ENCODE measurements around the gene PCNT.

PCNT gene

DNA sequence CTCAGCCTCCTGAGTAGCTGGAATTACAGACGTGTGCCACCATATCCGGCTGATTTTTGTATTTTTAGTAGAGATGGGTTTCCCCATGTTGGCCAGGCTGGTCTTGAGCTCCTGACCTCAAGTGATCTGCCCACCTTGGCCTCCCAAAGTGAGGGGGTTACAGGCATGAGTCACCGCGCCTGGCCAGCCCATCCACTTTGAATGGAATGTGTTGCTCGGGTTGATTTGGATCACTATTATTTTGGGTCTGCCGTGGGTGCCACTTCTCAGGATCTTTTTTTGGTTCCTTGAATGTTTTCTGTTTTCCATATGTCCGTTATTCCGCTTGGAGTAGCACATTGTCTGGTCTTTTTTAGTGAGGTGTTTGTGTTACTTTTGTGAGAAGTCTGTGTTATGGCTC, 17.0 kb downstream of the PCNT start:
- no peak for DNase-seq (ENCODE audit: low read depth)

DNA sequence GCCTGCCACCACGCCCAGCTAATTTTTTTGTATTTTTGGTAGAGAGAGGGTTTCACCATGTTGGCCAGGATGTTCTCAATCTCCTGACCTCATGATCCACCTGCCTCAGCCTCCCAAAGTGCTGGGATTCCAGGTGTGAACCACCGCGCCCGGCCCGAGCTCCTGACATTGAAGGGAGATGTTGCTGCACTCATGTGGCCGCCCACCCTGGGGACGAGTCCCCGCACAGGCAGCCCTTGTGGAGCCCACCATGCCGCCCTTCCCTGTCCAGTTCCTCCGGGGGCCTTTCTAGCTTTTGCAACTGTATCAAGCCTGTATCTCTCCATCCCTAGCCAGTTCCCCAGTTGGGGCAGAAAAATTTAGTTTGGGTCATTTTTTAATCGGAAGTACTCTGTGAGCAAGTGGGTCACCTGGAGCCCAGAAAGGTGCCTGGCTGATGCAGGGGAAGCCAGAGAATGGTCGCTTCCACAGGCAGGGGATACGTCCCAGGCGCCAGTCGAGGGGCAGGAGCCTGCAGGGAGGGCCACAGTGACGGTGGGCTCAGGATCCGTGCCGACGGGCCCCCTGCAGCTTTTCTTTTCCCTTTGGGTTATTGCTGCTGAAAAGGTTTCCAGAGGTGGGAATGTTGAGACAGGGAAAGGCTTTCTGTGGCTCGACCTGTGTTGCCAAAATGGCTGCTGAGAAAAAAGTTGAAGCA, 20.4 kb downstream of the PCNT start:
- no peak for DNase-seq (ENCODE audit: low read depth)

DNA sequence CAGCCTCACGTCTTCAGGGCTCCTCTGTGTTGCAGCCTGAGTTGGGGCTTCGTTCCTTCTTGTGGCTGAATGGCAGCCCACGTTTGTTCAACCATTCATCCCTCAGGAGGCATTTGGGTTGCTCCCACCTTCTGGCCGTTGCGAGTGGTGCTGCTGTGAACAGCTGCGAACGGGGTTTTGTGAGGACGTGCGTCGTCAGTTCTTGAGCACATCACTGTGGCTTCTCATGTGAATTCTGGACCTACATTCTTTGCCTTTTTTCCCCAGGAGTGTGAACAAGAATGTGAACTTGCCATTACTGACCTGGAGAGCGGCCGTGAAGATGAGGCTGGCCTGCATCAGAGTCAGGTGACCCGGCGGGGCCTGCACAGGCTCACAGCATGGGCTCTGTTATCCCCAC, 21.9 kb downstream of the PCNT start:
- no peak for DNase-seq (ENCODE audit: low read depth)

DNA sequence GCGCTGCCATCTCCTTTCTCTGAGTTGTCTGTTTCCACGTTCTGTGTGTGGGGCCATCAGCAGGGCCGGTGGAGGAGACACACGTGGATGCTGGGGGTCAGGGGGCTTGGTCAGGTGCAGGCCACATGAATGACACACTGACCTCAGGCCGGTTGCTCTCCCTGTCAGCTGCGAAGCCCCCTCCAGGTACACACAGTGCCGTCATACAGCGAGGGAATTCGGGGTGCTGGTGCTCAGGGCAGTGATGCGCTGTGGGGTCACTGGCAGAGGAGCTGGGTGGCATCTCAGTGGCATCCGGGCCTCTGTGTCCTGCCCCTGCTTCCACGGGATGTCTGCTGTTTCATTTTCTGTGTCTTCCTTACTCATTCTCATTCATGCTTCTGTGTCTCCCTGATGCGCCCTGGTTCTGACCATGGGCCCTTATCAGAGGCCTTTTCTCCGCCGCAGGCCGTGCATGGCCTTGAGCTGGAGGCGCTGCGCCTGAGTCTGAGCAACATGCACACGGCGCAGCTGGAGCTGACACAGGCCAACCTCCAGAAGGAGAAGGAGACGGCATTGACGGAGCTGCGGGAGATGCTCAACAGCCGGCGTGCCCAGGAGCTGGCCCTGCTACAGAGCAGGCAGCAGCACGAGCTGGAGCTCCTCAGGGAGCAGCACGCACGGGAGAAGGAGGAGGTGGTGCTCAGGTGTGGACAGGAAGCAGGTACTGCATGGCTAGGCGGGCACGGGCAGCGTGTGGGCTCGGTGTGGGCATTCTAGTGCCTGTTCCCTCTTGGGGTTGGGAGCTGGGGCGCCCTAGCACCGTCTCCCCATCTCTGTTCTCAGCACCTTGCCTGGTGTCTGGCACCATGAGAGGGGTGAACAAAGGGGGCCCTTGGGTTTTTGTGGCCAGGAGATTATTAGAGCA, 22.6 kb downstream of the PCNT start:
- no peak for DNase-seq (ENCODE audit: low read depth)

DNA sequence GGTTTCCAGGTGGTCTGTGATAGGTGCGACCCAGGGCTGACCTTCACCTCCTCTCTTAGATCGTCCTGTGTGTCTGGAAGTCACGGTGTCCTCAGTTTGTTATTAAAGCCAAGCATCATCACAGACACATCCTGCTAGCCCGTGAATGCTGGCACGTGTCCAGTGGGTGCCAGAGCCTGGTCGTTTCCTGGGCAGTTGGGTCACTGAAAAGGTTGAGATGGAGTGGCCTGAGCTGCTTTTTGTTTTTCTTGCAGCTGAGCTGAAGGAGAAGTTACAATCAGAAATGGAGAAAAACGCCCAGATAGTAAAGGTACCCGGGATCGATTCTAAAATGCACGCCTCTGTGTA, 23.2 kb downstream of the PCNT start:
- DNase-seq (ENCODE audit: low read depth), result no peak

DNA sequence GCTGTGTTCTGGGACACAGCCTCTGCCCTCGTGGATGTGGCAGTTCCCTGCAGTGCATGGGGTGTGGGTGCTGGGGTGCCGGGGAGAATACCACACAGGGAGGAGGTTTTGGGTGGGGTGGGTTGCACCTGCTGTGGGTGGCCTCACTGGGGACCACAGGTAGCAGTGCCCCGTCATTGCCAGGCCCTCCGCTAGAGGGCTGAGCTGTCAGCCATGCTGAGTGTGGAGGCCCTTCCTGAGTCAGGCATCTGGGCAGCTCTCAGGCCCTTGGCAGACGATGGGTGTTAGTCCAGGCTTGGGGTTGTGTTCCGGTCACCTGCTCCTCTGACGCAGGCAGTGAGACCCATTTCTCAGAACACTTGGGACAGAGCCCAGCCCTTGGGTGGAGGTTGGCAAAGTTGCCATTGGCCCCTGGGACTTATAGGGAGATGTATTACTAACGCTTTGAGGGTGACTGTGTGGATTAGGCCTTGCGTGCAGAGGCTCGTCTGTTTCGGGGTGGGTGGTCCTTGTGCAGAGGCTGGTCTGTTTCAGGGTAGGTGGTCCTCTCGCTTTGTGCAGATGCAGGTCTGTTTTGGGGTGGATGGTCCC, 23.9 kb downstream of the PCNT start:
- DNase-seq (ENCODE audit: low read depth), result no peak

DNA sequence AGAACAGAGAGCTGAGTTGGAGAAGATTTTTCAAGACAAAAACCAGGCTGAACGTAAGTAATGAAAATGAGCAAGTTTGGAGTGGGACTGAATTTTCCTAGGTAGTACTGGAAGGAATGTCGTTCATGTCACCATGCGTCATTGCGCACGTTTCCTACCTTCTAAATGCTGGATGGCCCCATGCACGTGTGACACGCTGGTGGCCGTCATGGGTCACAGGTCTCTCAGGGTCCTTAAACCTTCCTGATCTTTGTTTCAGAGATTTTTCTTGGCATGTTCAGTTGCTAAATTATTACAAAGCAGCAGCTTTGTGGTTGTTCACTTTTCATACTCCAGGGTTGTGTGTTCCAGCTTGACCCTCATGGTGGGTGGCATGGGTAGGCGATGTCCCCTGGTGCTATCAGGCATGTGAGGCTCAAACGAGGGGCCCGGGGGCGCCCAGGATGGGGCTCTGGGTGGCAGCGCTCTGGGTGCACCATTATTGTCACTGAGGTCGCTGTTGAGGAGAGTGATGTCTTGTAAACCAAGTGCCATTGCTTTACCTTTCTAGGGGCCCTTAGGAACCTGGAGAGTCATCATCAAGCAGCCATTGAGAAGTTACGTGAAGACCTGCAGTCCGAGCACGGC, 25.3 kb downstream of the PCNT start:
- no peak for DNase-seq (ENCODE audit: low read depth)

DNA sequence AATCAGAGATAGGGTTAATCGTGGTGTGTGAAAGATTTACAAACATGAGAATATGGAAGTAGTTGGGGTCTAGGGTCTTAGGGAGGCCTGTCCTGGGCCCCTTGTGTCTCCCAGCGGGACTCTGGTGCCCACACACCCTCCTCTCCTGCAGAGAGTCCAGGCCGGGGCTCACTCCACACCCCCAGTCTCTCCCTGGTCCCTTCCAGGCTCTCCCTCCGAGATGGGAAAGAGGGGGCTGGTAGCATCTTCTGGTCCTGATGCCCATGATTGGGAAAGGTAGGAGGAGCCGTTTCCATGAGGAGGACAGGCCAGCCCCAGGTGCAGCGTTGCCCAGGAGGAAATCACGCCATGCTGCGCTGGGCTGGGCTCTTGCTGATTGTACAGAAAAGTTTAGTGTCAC, 26.6 kb downstream of the PCNT start:
- DNase-seq (ENCODE audit: low read depth), result no peak

DNA sequence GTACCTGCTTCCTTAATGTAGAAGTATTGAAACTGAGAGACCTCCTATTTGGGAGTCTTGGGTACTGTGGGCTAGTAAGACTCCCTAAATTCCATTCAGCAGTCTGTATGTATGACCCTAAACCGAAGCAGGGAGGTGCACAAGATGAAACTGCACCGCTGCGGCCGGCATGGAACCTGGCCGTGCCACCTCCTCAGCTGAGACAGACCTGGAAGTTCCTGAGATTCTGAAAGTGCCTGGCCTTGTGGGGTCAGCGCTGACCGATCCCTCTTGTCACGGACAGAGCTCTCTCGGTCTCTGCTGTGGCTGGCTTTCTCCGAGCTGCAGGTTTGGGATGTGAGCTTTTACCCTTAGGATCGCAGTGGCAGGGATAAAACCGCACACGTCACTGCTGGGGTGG, 27.0 kb downstream of the PCNT start:
- no peak for DNase-seq (ENCODE audit: low read depth)

DNA sequence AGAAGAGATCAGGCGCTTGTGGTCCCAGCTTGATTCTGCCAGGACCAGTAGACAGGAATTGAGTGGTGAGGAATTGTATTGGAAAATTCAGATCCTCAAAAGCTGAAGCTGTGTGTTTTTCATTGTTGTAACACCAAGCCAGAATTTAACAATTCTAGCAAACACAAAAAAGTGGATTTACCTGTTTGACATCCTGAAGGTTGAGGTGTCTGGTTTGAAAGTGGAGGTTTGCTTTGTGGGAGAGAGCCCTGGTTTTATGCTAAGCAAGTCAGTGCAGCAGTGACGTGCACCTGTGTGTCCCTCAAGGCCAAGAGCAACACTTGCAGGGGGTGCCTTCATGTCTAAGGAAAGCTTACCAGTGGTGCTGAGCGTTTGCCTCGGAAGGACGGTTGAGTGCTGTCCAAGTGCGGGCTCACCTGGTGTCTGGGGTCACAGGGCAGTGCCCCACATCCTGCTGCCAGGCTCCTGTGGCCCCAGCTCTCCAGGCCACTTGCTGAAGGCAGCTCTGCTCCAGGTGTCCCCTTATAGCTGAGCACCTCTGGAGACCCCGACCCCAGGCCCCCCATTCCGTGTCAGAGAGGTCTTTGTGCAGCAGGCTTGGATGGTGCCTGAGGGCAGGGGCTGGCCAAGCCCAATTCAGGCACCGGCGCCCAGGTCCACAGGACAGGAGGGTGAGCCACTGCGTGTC, 27.7 kb downstream of the PCNT start:
- no peak for DNase-seq (ENCODE audit: low read depth)

DNA sequence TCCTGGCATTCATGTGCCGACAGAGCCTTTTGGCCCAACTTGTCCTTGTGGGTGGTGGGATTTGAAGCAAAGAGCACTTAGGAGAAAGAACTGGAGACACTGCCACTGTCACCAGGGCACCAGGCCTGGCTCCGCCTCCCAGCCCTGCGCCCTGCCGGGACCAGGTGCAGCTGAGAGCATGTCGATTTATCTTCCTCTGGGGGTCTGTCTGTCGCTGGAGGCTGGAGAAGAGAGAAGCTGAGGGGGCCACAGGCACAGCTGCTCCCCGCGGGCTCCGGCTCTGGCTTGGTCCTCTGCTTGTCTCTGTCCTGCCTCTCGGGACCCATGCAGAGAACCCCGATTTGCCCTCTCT, 28.2 kb downstream of the PCNT start:
- no peak for DNase-seq (ENCODE audit: low read depth)

DNA sequence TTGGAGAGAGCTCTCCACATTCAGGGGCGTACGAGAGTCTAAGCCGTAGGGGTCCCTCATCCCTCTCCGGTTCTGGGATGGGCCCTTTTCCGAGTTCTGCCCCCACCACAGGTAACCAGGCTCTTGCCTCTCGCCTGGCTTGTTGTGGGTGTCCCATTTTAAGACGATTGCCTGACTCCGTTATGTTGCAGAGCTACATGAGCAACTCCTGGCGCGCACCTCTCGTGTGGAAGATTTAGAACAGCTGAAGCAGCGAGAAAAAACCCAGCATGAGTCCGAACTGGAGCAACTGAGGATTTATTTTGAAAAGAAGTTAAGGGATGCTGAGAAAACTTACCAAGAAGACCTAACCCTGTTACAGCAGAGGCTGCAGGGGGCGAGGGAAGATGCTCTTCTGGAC, 29.0 kb downstream of the PCNT start:
- DNase-seq (ENCODE audit: low read depth), result no peak

DNA sequence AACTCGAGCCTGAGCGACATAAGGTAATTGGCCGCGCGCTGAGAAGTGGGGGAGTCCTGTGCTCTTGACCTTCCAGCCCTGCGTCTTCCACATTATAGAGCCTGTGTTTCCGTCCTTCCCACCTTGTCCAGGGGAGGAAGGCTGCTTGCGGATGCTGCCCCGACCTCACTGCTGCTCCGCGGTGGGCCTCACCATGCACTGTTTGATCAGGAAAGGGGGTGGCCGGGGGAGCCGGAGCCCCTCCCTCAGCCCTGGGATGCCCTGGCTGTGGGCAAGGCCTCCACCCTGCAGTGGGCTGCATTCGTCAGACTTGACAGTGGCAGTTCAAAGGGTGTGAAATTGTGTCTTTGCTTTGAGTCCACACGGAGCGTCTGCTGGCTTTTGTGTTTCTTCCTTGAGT, 30.1 kb downstream of the PCNT start:
- no peak for DNase-seq (ENCODE audit: low read depth)

DNA sequence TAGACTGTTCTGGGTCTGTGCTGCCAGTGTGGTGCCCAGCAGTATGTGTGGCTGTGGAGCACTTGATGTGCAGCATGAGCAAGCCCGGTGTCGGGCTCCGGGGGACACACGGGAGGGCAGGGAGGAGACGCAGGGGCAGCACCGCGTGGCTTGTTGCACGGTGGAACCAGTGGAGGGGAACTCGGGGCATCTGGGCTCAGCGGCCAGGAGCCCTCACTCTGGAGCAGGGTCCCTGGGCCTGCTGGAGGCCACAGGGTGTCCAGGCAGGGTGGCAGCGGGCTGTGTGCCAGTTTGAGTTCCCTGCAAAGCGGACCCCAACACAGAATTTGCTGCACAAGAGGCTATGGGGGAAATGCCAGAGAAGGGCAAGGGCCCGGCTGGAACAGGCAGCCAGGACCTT, 30.6 kb downstream of the PCNT start:
- DNase-seq (ENCODE audit: low read depth), result no peak

DNA sequence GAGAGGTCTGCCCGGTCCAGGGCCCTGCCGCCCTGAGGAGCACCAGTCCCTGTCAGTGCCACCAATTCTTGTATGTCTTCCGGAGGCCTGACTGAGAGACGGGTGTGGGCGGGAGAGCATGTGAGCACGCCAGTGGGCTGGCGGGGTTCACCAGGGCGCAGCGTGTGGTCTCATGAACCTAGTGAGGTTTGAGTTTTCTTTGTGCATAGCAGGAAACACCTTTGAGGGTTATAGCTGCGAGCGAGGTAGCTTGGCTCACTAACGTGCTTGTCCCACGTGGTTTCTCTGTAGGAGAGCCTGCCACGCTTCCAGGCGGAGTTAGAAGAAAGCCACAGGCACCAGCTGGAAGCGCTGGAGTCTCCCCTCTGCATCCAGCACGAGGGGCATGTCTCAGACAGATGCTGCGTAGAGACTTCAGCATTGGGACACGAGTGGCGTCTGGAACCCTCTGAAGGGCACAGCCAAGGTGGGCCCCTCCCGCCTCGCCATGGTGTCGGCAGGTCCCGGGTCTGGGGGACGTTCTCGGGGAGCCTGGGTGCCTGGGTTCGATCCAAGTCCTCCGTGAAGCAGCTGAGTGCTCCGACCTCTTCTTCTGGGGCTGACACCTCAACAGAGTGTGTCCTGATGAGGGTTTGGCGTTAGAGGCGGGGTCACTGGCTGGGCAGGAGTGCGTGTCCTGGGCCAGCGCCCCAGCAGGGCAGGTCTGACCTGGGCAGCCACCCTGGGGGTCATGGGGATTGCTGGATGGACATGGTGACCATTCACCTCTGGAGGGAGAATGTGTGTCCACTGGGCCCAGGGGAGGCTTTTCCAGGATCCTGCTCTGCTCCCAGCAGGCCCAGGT, 31.4 kb downstream of the PCNT start:
- DNase-seq (ENCODE audit: low read depth), result no peak

DNA sequence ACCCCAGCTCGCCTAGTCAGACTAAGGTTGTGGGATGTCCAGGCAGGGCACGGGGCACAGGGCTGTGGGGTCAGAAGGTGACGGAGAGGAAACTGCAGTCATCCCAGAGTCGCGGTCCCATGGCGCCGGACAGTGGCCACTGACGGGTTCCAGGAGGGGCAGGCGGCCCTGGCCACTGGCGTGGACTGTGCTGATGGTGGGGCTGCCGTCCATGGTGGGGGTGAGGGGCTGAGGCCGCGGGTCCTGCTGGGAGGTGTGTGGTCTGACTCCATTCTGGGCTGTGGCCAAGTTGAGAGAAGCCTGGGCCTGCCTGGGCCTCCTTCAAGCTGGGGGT, 32.0 kb downstream of the PCNT start:
- no peak for DNase-seq (ENCODE audit: low read depth)

DNA sequence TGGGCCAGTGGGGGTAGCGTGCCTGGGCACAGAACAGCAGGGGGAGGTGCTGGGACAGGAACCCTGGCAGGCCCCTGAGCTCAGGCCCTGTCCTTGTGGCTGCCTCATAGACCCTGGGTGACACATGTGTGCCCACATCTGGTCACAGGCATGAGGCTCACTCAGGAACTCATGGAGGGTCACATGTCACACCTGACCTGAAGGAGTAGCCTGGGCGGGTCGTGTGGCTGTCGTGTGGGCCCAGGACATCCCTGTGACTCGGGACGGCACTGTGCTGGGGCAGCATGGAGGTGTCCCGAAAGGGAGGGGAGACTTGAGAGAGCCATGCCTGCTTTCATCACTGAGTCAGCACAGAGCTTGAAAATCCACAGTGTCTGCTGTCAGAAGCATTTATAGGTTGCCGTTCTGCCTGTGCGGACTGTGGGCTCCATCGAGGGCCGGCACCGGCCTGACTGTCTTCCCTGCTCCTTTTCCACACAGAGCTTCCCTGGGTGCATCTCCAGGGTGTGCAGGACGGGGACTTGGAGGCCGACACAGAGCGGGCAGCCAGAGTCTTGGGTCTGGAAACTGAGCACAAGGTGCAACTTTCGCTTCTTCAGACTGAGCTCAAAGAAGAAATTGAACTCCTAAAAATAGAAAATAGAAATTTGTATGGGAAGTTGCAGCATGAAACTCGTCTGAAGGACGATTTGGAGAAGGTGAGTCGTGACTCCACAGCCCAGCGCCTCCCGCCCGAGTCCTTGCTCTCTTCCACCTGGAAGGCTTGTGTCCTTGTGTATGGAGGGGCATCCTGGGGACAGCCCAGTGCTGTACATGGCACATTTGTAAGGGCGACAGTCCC, 32.8 kb downstream of the PCNT start:
- DNase-seq (ENCODE audit: low read depth), result no peak

DNA sequence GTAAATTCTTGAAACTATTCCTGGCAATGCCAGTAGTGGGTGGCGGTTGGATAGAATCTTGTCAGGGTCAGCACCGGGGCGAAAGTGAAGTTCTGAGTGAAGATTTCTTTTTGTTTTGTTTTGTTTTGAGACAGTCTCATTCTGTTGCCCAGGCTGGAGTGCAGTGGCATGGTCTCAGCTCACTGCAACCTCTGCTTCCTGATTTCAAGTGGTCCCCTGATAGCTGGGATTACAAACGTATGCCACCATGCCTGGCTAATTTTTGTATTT, 33.3 kb downstream of the PCNT start:
- no peak for DNase-seq (ENCODE audit: low read depth)

DNA sequence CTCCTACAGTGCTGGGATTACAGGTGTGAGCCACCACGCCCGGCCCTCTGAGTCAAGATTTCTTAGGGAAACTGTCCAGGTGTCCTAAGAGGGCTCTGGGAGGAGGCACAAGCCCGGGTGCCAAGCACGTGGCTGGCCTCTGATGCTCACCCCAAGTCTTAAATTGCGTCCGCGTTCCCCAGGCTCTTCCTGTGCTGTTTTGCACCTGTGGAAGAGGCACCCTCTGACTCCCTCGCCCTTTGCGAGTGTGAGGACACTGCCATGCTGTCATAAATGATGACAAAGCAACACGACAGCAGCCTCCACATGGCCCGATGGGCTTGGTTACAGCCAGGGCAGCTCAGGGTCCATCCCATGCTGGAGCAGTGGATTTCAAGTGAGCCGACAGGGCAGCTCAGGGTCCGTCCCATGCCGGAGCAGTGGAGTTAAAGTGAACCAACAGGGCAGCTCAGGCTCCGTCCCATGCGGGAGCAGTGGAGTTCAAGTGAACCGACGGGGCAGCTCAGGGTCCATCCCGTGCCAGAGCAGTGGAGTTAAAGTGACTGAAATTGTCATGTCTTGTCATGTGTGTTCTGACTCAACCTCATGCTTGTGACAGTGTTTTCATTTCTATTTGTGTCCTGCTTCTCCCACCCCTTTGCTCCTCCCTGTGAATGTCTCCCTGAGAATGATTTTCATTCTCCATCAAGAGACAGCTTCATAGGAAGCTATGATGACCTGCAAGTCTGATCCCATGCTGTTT, 33.9 kb downstream of the PCNT start:
- no peak for DNase-seq (ENCODE audit: low read depth)

DNA sequence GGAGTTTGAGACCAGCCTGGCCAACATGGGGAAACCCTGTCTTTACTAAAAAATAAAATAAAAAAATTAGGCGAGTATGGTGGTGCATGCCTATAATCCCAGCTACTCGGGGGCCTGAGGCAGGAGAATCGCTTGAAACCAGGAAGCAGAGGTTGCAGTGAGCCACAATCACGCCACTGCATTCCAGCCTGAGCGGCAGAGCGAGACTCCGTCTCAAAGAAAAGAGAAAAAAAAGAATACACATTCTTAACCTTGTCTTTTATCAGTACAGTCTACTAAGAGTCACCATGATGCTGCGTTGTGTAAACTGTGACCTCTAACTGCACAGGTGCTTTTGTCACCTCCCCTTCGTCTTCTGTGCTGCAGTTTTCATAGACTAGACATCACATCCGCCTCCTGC, 37.2 kb downstream of the PCNT start:
- DNase-seq (ENCODE audit: low read depth), result no peak
